ENCODE data around the gene DZIP3.

DNA sequence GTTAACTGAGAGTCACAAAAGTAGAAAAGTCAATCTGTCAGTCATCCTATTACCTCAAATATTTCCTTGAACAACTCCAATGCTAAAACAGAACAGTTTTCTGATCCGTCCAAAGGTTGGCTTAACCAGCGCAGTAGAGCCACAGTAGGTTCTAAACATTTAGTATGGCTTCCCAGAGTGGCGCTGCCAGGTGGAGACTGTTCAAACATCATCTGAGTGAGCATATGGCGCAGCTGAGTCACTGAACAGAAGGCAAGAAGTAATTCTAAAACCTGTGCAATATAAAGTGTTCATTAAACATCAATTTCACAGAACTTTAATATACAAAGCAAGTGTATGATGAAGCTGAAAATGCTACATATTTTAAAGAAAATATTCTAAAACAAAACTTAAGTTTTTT, 20.2 kb upstream of the DZIP3 start:
- TF ChIP-seq, protein P1, sequence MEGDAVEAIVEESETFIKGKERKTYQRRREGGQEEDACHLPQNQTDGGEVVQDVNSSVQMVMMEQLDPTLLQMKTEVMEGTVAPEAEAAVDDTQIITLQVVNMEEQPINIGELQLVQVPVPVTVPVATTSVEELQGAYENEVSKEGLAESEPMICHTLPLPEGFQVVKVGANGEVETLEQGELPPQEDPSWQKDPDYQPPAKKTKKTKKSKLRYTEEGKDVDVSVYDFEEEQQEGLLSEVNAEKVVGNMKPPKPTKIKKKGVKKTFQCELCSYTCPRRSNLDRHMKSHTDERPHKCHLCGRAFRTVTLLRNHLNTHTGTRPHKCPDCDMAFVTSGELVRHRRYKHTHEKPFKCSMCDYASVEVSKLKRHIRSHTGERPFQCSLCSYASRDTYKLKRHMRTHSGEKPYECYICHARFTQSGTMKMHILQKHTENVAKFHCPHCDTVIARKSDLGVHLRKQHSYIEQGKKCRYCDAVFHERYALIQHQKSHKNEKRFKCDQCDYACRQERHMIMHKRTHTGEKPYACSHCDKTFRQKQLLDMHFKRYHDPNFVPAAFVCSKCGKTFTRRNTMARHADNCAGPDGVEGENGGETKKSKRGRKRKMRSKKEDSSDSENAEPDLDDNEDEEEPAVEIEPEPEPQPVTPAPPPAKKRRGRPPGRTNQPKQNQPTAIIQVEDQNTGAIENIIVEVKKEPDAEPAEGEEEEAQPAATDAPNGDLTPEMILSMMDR (IDR thresholded peaks at IDR 0.05; ENCODE audit: low read depth, low read length), result no peak
- no peak for TF ChIP-seq EZH2phosphoT487 (IDR thresholded peaks at IDR 0.05; ENCODE audit: low read depth)

Data from OCI-LY3 (cell line).